ENCODE results near the gene KNCN.

DNA sequence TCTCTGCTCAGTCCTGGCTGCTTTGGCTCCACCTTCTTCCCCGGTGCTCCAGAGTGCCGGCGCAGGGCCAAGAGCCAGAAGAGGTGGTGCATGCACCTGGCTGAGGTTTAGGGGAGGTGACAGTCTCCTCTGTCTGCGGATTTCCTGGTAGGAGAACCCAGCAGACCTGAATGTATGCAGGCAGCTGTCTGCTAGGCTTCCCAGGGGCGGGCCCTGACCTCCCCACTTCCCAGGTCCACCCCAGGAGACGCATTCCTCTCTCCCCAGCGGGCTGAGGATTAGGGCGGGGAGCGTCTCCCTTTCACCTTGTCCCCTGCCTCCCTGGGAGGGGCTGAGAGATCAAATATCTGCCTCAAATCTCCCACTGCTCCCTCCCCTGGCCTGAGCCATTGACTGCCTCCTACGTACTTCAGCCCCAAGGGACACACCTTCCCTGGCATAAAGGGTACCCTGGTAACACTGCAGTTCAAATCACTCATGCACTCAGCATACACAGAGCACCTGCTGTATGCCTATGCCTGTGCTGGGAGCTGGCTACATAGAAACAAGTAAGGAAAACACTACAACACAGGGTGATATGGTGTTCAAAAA, 34.3 kb downstream of the KNCN start:
- TF ChIP-seq, protein P1, sequence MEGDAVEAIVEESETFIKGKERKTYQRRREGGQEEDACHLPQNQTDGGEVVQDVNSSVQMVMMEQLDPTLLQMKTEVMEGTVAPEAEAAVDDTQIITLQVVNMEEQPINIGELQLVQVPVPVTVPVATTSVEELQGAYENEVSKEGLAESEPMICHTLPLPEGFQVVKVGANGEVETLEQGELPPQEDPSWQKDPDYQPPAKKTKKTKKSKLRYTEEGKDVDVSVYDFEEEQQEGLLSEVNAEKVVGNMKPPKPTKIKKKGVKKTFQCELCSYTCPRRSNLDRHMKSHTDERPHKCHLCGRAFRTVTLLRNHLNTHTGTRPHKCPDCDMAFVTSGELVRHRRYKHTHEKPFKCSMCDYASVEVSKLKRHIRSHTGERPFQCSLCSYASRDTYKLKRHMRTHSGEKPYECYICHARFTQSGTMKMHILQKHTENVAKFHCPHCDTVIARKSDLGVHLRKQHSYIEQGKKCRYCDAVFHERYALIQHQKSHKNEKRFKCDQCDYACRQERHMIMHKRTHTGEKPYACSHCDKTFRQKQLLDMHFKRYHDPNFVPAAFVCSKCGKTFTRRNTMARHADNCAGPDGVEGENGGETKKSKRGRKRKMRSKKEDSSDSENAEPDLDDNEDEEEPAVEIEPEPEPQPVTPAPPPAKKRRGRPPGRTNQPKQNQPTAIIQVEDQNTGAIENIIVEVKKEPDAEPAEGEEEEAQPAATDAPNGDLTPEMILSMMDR (IDR thresholded peaks at IDR 0.05), result no peak
- no peak for TF ChIP-seq POLR2A (IDR thresholded peaks at IDR 0.05)
